GM19043 (cell line): ENCODE data around the gene MORN2.
"Not testable (repeated sequence)": the region's sequence is repeated elsewhere in the genome, so short reads cannot be mapped to it uniquely, and the experiment has no call there.

ENCODE experiments used
- ATAC-seq: cut with Tn5 transposase; IDR thresholded peaks from one replicate; pipeline ENCODE4 v1.9.1; 2021; ENCODE audit warnings: low read depth; ENCODE audit not compliant: unreplicated experiment

MORN2 gene

DNA sequence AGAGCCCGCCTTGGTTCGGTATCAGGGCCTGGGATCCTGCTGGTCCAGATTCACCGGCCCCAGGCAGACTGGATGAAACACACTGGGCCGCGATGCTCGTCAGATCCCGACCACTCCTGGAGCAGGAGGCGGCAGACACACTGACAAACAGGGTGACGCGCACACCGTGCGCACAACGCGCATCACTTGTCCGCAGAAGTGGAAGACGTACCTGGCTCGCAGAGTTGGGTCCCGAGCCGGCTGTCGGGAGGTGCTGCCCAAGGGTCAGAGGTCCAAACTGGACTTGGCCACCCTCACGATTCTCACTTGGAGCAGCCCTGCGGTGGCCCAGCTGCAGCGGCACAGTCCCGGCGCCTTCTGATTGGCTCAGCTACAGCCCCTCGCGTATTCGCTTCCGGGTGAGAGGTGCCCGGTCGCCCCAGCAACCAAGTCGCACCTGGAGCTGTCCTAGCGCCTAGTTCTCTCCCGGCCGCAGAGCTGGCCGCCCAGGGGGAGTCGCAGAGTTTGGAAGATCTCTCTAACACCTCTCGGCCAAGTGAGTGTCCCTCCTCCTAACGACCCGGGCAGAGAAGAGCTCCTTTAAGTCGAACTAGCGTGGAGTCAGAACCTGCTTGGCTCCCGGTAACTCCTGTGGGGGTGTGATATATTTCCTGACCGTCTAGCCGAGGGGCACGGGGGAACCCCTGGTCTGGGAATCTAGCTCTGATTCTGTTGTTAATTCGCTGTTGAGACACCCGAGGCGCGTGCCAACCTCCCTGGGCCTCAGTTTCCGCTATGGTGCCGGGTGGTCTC is at the start of gene MORN2, which contains the start of gene DHX57:
TSS of gene MORN2 (plus strand) at position 401 of the 792 bp plus-strand sequence.
TSS of gene DHX57 (minus strand) at position 359 of the 792 bp plus-strand sequence. CDS start 7,529 bp downstream, outside the sequence.
- ATAC-seq, result peak; percentile 100

DNA sequence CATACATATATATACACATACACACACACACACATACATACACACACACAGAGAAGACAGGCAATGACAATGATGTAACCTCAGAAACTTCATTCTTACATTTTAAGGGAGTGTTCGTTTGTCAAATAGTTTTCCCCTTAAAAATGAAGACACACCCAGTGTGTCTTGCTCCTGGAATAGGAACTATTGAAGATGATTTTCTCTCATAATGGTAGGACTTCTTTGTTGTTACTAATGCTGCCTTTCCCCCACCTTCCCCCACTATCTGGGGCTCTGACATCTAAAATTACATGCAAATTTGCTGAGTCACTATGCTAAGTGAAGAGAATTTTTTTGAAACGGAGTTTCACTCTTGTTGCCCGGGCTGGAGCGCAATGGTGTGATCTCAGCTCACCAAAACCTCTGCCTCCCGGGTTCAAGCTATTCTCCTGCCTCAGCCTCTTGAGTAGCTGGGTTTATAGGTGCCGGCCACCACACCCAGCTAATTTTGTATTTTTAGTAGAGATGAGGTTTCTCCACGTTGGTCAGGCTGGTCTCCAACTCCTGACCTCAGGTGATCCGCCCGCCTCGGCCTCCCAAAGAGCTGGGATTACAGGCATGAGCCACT is 48.1 kb upstream of the MORN2 start:
- not testable (repeated sequence) for ATAC-seq

DNA sequence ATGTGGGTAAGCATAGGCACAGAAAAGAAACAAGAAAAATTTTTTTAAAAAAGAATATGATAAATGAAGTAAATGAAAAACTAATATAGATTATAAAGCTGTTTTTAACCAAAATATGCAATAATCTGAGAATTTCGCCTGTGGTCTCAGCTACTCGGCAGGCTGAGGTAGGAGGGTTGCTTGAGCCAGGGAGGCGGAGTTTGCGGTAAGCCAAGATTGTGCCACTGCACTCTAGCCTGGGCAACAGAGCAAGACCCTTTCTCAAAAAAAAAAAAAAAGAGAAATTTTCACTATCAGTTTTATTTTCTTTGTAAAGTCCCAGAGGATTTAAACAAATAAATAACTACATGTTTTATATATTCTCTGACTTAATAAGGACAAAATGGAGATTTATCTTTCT is 47.3 kb upstream of the MORN2 start:
- no peak for ATAC-seq

DNA sequence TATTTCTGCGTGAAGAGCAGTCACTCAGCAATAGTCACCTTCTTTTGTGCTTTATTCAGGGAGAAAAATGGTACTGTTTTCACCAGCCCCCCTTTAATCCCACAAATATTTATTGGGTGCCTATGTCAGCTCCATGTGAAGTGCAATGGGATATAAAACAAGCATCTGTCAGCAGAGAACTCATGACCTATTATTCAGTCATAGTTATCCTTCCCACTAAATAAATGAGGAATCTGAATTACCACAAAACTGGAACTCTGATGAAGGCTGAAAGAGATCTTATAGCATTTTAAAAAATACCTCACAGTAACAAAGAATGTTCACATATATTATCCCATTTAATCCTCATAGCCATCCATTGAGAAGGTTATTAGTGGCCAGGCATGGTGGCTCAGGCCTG is 45.8 kb upstream of the MORN2 start:
- no peak for ATAC-seq

DNA sequence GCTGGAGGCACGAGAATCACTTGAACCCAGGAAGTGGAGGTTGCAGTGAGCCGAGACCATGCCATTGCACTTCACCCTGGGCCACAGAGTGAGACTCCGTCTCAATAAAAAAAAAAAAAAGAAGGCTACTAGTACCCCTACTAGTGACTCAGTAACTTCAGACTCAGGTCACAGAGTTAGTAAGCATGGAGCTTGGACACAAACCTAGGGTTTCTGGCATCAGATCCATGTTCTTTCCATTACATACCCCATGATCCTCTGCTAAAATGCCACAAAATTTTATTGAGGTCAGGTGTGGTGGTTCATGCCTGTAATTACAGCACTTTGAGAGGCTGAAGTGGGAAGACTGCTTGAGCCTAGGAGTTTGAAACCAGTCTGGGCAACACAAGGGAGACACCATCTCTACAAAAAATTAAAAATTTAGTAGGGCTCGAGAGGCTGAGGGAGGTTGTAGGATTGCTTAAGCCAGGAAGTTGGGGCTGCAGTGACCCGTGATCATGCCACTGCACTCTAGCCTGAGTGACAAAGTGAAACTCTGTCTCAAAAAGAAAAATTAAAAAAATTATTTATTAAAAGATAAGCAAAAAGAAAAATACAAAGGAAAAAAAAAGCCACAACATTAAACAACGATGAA is 45.1 kb upstream of the MORN2 start:
- ATAC-seq, result no peak

DNA sequence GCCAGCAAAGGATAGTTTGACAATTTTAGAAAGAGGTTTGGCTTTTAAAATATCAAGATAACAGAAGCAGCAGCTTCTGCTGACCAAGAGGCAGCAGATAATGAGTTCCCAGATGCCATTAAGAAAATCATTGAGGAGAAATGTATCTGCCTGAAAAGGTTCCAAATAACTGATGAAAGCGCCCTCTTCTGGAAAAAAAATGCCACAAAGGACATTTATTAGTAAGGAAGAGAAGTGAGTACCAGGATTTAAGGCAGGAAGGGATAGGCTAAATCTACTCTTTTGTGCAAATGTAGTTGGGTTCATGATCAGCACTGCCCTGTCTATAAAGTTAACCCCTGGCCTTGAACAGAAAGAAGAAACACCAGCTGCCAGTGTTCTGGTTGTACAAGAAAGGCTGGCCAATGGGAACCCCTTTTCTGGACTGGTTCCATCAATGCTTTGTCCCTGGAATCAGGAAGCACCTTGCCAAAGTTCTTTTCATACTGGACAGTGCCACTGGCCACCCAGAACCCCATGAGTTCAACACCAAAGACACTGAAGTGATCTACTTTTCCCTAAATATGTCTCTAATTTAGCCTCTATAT is 40.7 kb upstream of the MORN2 start:
- no peak for ATAC-seq

DNA sequence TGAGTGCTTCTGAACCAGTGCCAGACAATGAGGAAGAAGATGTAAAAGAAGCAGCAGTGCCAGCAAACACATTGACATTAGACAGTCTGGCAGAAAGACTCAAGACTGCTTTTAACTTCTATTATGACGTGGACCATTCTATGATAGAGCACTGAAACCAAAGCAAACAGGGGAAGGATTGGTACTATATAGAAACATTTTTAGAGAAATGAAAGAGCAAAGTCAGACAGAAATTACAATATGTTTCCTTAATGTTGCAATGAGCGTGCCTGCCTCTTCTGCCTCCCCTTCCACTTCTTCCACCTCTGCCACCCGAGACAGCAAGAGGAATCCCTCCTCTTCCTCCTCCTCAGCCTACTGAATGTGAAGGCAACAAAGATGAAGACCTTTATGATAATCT is 39.8 kb upstream of the MORN2 start:
- peak; percentile 90 for ATAC-seq

DNA sequence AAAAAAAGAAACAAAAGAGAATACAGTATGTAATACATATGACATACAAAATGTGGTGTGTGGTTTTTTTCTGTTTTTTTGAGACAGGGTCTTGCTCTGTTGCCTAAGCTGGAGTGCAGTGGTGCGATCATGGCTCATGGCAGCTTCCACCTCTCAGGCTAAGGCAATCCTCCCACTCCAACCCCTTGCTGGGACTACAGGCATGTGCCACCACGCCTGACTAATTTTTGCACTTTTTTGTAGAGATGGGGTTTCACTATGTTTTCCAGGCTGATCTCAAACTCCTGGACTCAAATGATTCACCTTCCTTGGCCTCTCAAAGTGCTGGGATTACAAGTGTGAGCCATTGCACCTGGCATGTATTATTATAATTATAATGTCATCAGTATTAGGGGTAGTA is 39.0 kb upstream of the MORN2 start:
- no peak for ATAC-seq

DNA sequence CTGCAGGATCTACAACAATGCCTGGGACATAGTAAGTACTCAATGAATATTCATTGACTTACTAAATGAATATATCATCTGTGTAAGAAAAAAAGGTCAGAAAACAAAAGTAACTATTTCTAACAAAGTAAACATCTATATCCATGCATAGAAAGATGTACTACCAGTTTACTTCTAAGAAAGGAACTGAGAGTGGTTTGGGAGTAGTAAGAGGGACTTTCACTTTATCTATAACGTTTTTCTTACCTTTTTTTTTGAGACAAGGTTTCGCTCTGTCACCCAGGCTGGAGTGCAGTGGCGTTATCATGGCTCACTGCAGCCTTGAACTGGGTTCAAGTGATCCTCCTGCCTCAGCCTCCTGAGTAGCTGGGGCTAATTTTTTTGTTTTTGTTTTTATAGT is 25.7 kb upstream of the MORN2 start:
- ATAC-seq, result peak; percentile 95

DNA sequence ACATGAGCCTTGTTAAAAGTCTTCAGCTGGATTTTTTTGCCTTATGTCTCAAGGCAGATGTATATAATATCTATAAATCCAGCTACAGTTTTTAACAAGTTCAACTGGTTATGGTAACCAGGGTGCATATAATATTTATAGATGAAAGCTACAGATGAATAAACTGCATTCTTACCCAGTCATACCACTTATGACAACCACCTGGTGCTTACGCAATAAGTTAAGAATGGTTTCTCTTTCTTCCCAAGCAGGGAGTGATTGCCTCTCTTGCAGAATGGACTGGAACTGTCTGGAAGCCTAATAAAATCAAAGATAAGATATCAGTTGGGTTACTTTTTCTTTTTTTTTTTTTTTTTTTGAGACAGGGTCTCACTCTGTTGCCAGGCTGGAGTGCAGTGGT is 19.6 kb upstream of the MORN2 start:
- no peak for ATAC-seq

DNA sequence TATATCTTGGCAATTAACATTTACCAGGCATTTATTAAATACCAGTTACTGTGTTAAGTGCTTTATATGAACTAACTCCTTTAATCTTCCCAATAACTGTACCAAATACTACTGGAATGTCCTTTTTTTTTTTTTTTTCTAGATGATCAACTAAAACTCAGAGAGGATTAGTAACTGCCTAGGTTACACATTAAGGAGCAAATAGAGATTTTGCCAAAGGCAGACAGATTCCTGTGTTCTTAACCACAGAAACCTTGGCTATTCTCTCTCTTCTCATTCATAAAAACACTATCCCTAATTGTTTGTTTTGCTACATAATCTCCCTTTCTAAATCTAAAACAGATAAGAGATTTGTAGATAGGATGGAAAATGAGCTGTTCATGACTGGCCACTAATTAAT is 13.3 kb upstream of the MORN2 start:
- no peak for ATAC-seq

DNA sequence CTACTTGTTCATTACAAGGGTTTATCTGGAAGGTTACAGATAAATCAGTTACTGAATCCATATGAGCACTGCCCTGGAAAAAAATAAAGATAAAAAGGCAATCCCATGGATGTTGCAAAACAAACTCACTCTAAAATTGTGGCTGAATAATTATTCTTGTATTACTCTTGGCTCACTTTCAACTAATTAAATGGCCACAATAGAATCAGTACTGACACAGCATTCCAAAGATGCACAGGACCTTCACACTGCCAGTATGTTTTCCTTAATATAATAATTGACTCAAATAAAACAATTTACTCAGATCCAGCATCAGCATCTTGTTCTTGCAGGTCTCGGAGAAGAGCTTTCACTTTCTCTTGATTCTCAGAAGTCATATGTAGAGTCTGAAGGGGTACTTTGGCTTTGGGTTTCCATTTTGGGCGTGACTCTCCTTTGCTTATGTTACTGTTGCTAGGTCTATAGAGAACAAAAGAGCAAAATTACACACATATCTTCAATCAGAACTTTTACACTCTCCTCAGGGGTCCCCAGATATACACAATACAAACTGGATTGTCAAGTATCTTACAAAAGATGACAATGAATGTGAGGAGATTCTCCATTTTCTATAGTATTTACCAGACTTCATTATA is 12.6 kb upstream of the MORN2 start:
- no peak for ATAC-seq

DNA sequence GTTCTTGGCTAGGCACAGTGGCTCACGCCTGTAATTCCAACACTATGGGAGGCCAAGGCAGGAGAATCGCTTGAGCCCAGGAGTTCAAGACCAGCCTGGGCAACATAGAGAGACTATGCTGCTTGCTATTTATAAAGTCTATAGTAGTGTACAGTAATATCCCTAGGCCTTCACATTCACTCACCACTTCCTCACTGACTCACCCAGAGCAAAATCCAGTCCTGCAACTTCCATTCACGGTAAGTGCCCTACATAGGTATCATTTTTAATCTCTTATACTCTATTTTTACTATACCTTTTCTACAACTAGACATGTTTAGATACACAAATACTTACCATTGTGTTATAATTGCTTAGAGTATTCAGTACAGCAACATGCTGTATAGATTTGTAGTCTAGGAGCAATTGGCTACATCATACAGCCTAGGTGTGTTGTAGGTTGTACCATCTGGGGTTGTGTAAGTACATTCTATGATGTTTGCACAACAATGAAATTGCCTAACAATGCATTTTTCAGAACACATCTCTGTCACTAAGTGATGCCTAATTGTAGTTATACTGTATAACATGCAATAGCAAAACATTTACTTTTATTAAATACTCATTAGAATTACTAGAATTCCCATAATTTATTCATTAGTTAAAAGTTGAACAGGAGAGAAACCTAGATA is 8.9 kb upstream of the MORN2 start:
- no peak for ATAC-seq

DNA sequence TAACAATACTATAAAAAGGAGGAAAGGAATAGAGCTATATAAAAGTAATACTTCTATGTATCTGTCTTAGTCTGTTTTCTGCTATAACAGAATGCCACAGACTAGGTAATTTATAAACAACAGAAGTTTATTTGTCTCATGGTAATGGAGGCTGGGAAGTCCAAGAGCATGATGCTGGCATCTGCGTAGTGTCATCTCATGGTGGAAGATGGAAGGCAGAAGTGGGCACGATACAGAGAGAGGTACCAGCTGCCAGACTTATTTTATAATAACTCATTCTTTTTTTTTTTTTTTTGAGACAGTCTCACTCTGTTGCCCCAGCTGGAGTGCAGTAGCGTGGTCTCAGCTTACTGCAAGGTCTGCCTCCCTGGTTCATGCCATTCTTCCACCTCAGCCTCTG is 4.3 kb upstream of the MORN2 start:
- ATAC-seq, result no peak

DNA sequence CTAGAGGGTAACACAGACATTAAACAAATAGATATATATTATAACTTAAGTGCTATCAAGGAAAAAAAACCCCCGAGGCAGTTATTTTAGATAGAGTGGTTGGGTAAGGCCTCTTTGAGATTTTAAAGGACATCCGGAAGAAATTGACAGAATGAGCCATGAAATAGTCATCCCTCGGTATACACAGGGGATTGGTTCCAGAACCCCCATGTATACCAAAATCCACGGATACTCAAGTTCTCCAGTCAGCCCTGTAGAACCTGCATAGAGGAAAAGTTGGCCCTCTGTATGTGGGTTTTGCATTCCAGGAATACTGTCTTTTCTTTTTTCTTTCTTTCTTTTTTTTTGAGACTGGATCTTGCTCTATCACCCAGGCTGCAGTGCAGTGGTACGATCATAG is 2.0 kb upstream of the MORN2 start:
- no peak for ATAC-seq

DNA sequence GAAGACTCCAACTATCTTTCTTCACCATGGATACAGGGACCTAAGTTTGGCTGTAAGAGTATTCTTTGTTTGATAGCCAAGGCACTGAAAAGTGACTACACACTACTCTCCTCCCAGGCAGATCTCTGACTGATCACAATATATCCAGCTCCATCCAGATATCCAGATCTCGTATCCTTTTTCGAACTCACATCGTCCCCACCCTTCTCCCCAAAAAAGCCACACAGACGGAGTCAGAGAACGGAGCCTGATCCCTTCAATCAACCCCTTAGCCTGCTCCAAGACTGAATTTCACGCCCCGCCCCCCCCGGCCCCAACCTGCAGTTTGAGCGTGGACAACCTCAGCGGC is 575 bp upstream of the MORN2 start:
- no peak for ATAC-seq

DNA sequence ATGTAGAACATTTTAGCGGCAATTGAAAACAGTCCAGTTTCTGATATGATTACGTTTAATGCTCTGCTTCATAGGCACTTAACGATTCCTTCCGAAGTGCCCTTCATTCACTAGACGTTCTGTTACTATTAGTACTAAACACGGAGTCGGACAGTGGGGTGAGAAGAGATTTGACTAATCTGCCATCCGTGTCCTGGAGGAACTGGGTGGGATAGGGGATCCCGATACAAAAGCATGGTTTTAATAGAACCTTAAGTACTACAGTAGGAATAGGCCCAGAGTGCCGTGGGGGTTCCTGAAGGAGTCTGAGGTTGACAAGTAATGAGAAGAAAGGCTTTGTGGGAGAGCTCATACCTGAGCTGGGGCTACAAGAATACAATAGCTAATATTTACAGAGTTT is 631 bp downstream of the MORN2 start:
- no peak for ATAC-seq

DNA sequence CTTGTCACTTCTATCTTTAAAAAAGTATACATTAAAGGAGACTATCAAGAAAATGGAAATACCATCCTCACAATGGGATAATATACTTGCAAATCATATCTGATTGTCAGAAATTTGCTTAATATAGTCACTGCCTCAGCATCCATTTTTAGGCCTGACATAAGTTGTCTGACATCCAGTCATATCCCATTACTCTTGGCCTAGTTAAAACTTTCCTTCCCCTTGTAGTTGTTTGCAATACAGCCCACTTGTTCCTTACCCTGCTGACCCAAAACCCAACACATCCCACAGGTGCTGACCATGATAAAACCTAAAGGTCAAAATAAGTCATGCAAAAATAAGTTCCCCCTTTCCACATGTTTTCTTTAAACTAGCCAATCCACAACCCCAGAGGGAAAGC is 10.3 kb downstream of the MORN2 start:
- no peak for ATAC-seq

DNA sequence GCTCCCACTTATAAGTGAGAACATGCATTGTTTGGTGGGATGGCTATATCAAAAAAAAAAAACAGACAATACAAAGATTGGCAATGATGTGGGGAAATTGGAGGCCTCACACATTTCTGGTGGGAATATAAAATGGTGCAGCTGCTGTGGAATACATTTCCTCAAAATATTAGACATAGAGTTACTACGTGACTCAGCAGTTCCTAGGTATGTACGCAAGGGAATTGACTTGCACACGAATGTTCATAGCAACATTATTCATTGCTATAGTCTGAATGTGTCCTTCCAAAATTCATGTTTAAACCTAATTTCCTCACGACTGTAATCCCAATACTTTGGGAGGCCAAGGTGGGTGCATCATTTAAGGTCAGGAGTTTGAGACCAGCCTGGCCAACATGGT is 11.6 kb downstream of the MORN2 start:
- ATAC-seq, result no peak

DNA sequence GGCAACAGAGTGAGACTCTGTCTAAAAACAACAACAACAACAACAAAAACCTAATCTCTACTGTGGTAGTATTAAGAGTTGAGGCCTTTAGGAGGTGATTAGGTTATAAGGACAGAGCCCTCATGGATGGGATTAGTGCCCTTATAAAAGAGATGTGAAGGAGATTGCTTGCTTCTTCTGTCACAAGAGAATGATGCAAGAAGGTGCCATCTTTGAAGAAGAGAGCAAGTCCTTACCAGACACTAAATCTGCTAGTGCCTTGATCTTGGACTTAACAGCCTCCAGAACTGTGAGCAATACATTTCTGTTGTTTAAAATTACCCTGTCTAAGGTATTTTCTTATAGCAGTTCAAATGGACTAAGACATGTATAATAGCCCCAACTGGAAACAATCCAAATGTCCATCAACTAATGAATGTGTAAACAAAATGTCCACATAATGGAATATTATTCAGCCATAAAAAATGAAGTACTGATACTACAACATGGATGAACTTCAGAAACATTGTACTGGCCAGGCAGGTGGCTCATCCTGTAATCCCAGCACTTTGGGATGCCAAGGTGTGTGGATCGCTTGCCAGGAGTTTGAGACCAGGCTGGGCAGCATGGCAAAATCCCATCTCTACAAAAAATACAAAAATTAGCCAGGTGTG is 12.3 kb downstream of the MORN2 start:
- ATAC-seq, result no peak
